ENCODE data around the gene ZNF710.

Gene ZNF710

GRCh38 chr15:89997079-89997478, 4.0 kb upstream of the ZNF710 start:
- DNase-seq: no peak

- no peak for DNase-seq
Measured at GRCh38 chr15:89998141-89998661, 2.9 kb upstream of the ZNF710 start.

GRCh38 chr15:89998923-89999675, 2.0 kb upstream of the ZNF710 start:
- DNase-seq: no peak

DNA sequence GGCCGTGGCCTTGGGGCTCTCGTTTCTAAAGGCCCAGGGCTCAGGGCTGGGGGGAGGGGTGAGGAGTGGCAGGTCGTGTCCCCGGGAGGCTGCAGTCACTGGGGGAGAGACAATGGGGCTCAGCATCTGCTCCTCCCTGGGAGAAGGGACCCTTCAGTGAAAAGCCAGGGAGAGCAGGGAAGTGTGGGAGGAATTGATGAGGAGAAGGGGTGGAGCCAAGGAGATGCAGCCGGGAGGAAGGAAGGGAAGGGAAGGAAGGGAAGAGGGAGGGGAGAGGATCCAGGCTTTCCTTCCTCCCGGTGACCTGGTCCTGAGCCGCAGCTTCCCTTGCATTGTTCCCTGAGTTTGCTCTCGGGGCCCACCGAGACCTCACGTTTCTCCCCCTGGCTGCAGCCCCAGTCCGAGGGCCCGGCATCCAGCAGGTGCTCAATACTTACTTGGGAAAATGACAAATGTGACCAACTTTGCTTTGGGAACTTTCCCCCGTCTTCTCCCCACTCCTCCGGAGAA, 1.4 kb upstream of the ZNF710 start:
- no peak for DNase-seq

- no peak for DNase-seq
Measured at GRCh38 chr15:90000186-90001001, 730 bp upstream of the ZNF710 start.

GRCh38 chr15:90001683-90002427, 731 bp downstream of the ZNF710 start:
- DNase-seq: peak; percentile 27 to 39

DNA sequence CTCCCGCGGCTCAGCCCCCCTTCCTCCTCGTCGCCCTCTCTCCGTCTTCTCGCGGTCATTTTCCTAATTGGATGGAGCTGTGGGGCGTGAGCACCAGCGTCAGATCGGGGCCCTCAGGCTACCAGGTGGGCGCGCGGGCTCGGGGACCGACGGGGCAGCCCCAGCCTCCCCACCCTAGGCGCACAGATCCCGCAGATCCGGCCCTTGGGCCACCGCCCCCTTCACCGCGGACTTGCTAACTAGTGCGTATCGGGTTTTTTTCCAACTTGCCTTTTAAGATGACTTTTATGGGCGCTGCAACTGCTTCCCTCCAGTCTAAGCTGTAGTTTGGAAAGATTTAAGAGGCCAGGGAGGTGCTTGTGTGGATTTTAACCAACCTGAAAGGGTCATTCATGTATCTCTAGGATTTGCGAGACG, 1.3 kb downstream of the ZNF710 start:
- no peak for DNase-seq

- DNase-seq: no peak
Measured at GRCh38 chr15:90003736-90004135, 2.6 kb downstream of the ZNF710 start.

DNA sequence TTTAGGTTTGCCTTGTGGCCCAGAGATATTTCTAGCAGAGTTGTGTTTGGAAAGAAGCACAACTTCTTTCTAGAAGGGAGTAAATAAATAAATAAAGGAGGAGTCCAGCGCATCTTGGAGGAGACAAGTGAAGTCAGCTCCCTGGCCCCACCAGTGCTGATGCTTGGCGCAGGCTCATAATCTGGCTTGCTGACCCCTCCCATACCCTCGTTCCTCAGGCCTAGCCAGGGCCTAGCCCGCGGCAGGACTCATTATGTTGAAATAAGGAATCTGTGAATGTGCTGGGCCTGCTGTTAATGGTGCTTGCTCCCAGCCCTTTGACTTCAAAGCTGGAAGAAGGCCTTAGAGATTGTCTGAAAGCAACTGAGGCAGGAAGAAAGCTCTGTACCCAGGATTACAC, 3.1 kb downstream of the ZNF710 start:
- DNase-seq: no peak

DNA sequence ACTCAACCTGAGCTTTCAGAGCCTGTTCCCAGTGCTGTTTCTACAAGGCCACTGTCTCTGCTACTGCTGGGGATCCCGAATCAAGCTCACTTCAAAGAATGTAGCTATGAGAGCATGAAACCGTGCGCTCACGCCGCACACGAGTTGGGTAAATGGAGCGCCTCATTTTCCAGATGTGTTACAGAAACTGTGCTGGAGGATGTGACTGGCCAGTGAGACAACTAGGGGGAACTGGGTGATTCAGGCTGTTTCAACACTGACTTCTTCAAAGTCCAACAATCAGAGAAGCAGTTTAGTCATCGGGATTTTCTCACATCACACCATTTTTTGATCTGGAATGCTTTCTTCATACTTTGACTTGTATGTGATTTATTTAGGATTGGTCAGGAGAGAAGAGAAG, 3.5 kb downstream of the ZNF710 start:
- DNase-seq: peak; percentile 36 to 66

- DNase-seq: no peak
Measured at GRCh38 chr15:90006217-90007075, 5.3 kb downstream of the ZNF710 start.

GRCh38 chr15:90007076-90007460, 5.9 kb downstream of the ZNF710 start:
- DNase-seq: no peak

- DNase-seq: no peak
Measured at GRCh38 chr15:90008607-90009006, 7.5 kb downstream of the ZNF710 start.

DNA sequence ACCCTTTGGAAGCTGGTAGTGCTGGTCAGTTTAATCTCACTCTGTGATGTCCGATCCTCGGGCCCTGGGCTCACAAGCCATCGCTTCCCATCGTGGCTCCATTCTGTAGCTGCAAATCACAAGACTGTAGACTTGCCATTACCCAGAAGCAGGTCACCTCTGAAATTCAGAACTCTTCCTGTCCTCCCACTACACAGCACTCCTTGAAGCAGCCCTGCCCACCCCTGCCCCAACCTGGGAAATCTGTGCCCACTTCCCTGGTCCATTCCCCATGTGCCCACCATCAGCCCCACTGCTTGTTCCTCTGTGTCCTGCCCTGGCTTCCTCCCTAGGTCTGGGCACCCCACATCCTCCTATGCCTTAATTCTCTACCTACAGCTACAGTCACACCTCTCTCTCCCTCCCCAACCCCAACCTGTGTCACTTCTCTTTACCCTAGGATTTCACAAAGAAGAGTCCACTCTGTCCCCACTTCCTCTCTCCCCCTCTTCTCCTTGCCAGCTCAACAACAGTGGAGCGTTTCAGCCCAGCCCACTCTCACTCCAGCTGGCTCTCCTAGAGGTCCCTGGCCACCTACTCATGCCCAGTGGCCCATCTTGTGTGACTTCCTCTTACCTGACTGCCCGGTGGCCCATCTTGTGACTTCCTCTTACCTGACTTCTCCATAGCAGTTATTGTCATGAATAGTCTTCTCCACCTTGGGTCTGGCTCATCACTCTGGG, 8.3 kb downstream of the ZNF710 start:
- no peak for DNase-seq

DNA sequence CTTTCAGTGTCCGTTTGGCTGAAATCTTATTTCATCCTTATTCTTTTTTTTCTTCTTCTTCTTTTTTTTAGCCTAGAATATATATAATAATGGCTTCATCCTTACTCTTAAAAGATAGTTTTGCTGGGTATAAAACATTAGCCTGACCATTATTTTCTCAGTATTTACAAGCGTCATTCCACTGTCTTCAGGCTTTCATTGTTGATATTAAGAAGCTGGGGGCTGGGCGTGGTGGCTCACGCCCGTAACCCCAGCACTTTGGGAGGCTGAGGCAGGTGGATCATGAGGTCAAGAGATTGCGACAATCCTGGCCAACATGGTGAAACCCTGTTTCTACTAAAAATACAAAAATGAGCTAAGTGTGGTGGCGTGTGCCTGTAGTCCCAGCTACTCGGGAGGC, 10.6 kb downstream of the ZNF710 start:
- no peak for DNase-seq

DNA sequence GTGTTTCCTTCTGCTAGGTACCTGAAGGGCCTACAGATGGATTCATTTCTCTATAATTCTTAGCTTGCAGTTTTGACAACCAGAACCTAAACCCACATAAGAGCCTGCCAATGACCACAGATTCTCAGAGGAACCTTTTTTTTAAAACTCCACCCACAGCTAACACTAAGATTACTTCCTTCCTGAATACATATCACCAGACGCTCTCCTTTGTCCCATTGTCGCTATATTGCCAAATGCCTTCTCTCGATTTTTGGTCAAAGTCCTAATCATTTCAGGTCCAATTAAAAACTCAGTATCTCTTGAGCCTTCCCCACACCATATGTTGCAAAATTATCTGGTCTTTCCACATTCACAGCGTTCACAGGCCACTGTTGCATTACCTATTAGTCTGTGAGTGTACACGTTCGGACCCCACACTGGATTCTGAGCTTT, 12.4 kb downstream of the ZNF710 start:
- peak in 1 of 2 donors; percentile 67 for DNase-seq

GRCh38 chr15:90015294-90015693, 14.2 kb downstream of the ZNF710 start:
- no peak for DNase-seq

DNA sequence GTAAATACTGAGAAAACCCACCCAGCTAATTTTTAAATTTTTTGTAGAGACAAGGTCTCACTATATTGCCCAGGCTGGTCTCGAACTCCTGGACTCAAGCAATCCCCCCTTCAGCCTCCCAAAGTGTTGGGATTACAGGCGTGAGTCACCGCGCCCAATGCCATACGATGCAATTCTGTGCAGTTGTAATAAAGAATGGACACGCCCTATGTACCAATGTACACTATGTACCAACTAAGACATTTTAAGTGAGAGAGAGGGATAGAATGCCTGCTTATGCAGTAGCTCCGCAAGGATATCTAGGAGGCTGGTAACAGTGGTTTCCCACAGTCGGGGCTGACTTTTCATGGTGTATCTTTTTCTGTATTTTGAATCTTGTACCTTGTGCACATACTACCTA, 14.6 kb downstream of the ZNF710 start:
- no peak for DNase-seq

DNA sequence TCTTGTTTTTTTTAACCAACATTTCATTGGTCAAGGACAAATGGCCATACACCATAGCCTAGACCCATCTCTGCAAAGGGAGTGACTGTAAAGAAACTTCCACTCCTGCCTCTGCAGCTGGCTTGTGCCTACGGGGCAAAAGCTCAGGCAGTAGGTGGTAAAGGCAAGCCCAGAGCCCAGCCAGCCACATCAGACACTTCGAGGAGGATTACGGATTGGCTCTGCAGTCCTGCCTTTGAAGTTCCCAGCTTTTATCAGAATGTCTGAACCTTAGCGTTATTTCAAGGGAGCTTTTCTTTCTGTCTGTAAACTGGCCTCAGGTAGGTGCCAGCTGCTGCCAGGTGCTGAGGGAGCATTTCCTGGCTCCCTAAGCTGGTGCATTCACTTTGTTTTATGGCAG, 15.6 kb downstream of the ZNF710 start:
- no peak for DNase-seq

DNA sequence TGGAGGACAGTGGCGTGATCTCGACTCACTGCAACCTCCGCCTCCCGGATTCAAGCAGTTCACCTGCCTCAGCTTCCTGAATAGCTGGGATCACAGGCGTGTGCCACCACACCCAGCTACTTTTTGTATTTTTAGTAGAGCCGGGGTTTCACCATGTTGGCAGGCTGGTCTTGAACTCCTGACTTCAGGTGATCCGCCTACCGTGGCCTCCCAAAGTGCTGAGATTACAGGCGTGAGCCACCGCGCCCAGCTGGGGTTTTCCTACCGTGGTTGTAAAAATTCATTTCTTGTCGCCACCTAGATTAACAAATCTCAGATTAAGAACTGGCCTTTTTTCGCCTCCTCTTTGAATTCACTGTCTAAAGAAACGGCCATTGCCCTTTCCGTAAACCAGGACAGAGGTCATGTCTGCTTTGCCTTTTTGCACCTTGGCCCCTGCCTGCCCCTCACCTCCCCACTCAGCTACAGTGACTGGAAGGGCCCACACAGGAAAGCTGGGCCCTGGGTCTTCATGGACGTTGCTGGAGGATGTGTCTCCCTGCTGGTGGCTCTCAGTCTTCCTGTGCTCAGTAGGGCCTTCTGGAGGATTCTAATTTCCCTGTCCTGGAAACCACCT, 17.2 kb downstream of the ZNF710 start:
- no peak for DNase-seq

DNA sequence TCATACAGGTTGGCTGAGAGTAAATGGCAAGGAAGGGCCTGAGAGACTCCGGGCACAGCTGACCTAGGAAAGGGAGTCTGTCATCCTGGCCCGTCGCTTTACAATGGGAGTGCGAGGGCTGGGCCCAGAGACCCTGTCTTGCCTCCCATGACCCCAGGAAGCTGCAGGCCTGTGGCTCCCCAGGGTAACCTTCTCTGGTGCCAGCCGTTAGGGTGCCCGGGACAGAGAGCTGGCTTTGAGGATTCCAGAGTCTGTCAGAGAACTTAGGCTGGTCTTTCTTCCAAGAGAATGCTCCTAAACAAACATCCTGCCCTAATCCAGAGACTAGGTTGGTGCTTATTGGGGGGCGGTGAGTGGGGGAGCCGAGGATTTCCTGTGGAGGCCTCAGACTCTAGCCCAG, 18.5 kb downstream of the ZNF710 start:
- no peak for DNase-seq
